ENCODE measurements around the gene ZC3H6. TPM values are rescaled to one million over a fixed set of nuclear protein-coding genes. Genes with fewer than 3 reads are reported as not detected.

The ZC3H6 gene
- total RNA-seq, 1 donor from 2014 or later = 3.9 TPM

DNA sequence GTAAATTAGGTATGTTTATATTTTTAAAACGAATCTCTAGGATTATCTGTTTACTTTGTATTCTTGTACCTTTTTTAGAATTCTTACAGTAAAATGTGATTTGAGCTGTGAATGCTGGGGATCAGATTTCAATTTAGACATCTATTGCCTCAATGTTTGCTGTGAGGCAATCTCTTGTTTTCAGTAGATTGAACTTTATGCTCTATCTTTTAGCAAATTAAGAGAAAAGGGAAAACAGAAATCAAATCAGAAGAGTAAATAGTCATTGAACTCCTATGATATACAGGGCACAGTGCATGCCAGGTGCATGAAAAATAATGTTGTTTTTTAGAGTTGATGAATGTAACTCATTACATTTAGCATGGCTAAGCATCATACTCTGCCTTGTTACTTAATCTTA lies 39.5 kb downstream of the ZC3H6 start:
- Mint-ChIP-seq H3K4me3 (ENCODE audit: unreplicated experiment) (no peak overlapping the region), H3K4me1 (ENCODE audit: low read depth, unreplicated experiment) (no peaks in the 10 kb centered on the region), H3K9me3 (ENCODE audit: unreplicated experiment) (no peaks in the 10 kb centered on the region), H3K36me3 (ENCODE audit: low read depth, unreplicated experiment) (no peaks in the 10 kb centered on the region), H3K27ac (ENCODE audit: unreplicated experiment) (no peak overlapping the region), H3K27me3 (ENCODE audit: low read depth, unreplicated experiment) (no peaks in the 10 kb centered on the region)
- no peak overlapping the region for H3K4me3 ChIP-seq (ENCODE audit: insufficient read depth, low read depth, low read length)
- no peak overlapping the region for H2AFZ ChIP-seq (ENCODE audit: low read depth, low read length)
- H3K4me2 ChIP-seq (ENCODE audit: low read length) = no peak overlapping the region
- peaks cover 4% of the 10 kb centered on the region for H3K4me1 ChIP-seq (ENCODE audit: insufficient read depth, low read length)
- H3K27me3 ChIP-seq (ENCODE audit: insufficient read depth, low read length) = no peaks in the 10 kb centered on the region
- H3K9me3 ChIP-seq (ENCODE audit: insufficient read depth, low read depth, low read length) = no peaks in the 10 kb centered on the region
- DNase-seq (ENCODE audit: low read depth) = no peak
- FAIRE-seq = no peak
- no peaks in the 10 kb centered on the region for H4K20me1 ChIP-seq (ENCODE audit: insufficient read depth, low read length)
- H3K36me3 ChIP-seq (ENCODE audit: insufficient read depth, low read length) = no peaks in the 10 kb centered on the region
- H3K79me2 ChIP-seq (ENCODE audit: insufficient read depth, low read length) = no peaks in the 10 kb centered on the region
- no peak overlapping the region for H3K27ac ChIP-seq (ENCODE audit: low read depth, low read length)
- no peak overlapping the region for H3K9ac ChIP-seq (ENCODE audit: low read length)
- TF ChIP-seq, protein P1, sequence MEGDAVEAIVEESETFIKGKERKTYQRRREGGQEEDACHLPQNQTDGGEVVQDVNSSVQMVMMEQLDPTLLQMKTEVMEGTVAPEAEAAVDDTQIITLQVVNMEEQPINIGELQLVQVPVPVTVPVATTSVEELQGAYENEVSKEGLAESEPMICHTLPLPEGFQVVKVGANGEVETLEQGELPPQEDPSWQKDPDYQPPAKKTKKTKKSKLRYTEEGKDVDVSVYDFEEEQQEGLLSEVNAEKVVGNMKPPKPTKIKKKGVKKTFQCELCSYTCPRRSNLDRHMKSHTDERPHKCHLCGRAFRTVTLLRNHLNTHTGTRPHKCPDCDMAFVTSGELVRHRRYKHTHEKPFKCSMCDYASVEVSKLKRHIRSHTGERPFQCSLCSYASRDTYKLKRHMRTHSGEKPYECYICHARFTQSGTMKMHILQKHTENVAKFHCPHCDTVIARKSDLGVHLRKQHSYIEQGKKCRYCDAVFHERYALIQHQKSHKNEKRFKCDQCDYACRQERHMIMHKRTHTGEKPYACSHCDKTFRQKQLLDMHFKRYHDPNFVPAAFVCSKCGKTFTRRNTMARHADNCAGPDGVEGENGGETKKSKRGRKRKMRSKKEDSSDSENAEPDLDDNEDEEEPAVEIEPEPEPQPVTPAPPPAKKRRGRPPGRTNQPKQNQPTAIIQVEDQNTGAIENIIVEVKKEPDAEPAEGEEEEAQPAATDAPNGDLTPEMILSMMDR (IDR thresholded peaks at IDR 0.05; ENCODE audit: insufficient read depth, low read depth, low read length) = no peak
- TF ChIP-seq EZH2 (IDR thresholded peaks at IDR 0.05; ENCODE audit: insufficient read depth, low read length) = no peak

DNA sequence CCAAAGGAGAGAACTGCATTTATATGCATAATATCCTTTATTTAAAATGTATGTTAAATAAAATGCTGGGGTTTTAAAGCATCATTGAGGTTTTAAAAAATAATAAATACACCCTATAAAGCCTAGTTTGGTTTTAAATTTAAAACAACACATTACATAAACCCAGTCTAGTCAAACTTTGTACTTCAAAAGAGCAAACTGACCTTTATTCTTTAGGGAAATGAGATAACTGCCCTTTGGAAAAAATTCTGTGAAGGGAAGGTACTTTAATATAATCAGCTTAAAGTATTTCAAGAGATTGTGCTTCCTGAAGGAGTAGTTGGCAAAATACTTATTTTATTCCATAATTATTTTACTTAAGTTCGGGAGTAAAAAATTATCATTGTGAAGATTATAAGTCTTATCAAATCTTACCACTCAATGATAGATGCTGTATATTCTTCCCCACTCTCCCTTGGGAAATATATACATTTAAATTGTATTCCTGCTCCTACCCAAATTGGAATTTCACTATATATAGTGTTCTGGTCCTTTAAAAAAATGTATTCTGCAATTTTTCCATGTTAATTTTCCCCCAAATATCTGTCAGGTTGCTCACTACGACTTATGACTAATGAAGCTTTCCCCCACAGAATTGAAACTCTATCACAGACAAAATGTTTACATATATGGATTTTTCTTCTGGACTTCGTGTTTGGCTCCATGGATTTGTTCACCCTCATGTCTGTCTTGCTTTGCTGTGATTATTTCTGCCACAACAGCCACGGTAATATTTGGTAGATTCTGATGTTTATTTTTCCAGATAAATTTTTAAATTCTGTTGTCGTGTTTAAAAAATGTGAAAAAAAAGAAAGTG lies 42.1 kb downstream of the ZC3H6 start:
- H3K27ac ChIP-seq (ENCODE audit: low read depth, low read length) = peak overlapping the region; percentile 52
- no peak for FAIRE-seq

More for the DNA sequence above, 42.1 kb downstream of the ZC3H6 start:
- Mint-ChIP-seq H3K27me3 (ENCODE audit: low read depth, unreplicated experiment) (no peaks in the 10 kb centered on the region), H3K36me3 (ENCODE audit: low read depth, unreplicated experiment) (no peaks in the 10 kb centered on the region), H3K27ac (ENCODE audit: unreplicated experiment) (no peak overlapping the region), H3K4me3 (ENCODE audit: unreplicated experiment) (no peak overlapping the region), H3K9me3 (ENCODE audit: unreplicated experiment) (no peaks in the 10 kb centered on the region), H3K4me1 (ENCODE audit: low read depth, unreplicated experiment) (no peaks in the 10 kb centered on the region)
- Histone ChIP-seq H3K79me2 (ENCODE audit: insufficient read depth, low read length) (no peaks in the 10 kb centered on the region), H3K9ac (ENCODE audit: low read length) (no peak overlapping the region), H3K9me3 (ENCODE audit: insufficient read depth, low read depth, low read length) (no peaks in the 10 kb centered on the region), H3K36me3 (ENCODE audit: insufficient read depth, low read length) (no peaks in the 10 kb centered on the region), H3K4me2 (ENCODE audit: low read length) (peak overlapping the region; percentile 42), H3K4me1 (ENCODE audit: insufficient read depth, low read length) (peaks cover 4% of the 10 kb centered on the region), H2AFZ (ENCODE audit: low read depth, low read length) (no peak overlapping the region), H4K20me1 (ENCODE audit: insufficient read depth, low read length) (no peaks in the 10 kb centered on the region), H3K4me3 (ENCODE audit: insufficient read depth, low read depth, low read length) (no peak overlapping the region), H3K27me3 (ENCODE audit: insufficient read depth, low read length) (no peaks in the 10 kb centered on the region)
- DNase-seq (ENCODE audit: low read depth) = peak; percentile 11
- TF ChIP-seq, protein P1 (IDR thresholded peaks at IDR 0.05; ENCODE audit: insufficient read depth, low read depth, low read length) = no peak
- TF ChIP-seq EZH2 (IDR thresholded peaks at IDR 0.05; ENCODE audit: insufficient read depth, low read length) = no peak
